Astrocyte of the spinal cord (primary cell): ENCODE data around the gene DHX16.
"Not testable (repeated sequence)": the region's sequence is repeated elsewhere in the genome, so short reads cannot be mapped to it uniquely, and the experiment has no call there.

Experiments
- DNase-seq: peaks from one replicate; pipeline ENCODE4 v3.0.0; 2011; ENCODE audit warnings: low read depth, low spot score
- H3K4me3 ChIP-seq: 2 replicates; pipeline ENCODE4 v1.5.1; 2011; ENCODE audit warnings: low read depth, mild to moderate bottlenecking, low read length, moderate library complexity
- CTCF ChIP-seq: IDR thresholded peaks from 2 replicates; pipeline ENCODE4 v1.5.1; 2012; ENCODE audit warnings: low read depth, mild to moderate bottlenecking, low read length, inconsistent platforms
- in situ Hi-C: cut with HindIII; loops from 2 replicates; pipeline ENCODE4 v1.10.0; 2017; ENCODE audit warnings: low sequenced_read_pairs

Gene DHX16

GRCh38 chr6:30672445-30673253 lies at the start of gene DHX16:
DHX16 (minus strand) TSS chr6:30673006; CDS start chr6:30672841, 165 bp downstream.
- H3K4me3 ChIP-seq = peak within 1 kb of the TSS; percentile 94
- DNase-seq = peak; percentile 98
- in situ Hi-C loops = no loop called here
- peak; percentile 90 for TF ChIP-seq CTCF

GRCh38 chr6:30722025-30722279 lies 49.1 kb upstream of the DHX16 start:
- H3K4me3 ChIP-seq = peak overlapping the region; percentile 99
- DNase-seq, in situ Hi-C loops: not testable (repeated sequence)

GRCh38 chr6:30721198-30722024 lies 48.6 kb upstream of the DHX16 start:
- peak; percentile 16 for TF ChIP-seq CTCF
- H3K4me3 ChIP-seq = peak overlapping the region; percentile 99
- DNase-seq = peak; percentile 90
- in situ Hi-C loops = no loop called here

- H3K4me3 ChIP-seq = peak overlapping the region; percentile 99
- no peak for TF ChIP-seq CTCF
- in situ Hi-C loops = no loop called here
- DNase-seq = no peak
These were observed 48.0 kb upstream of the DHX16 start for GRCh38 chr6:30720738-30721197.

GRCh38 chr6:30719791-30720737 lies 47.3 kb upstream of the DHX16 start, which contains the start of gene TUBB:
TUBB (plus strand) TSS chr6:30720352; CDS start chr6:30720507, 155 bp downstream.
- peak; percentile 1 for TF ChIP-seq CTCF
- in situ Hi-C loops = no loop called here
- DNase-seq = peak; percentile 99
- H3K4me3 ChIP-seq = peak within 1 kb of the TSS; percentile 99

- TF ChIP-seq CTCF = no peak
- DNase-seq = no peak
- peak overlapping the region; percentile 99 for H3K4me3 ChIP-seq
- in situ Hi-C loops = no loop called here
These were observed 46.5 kb upstream of the DHX16 start for GRCh38 chr6:30719356-30719755.

GRCh38 chr6:30717845-30718720 lies 45.3 kb upstream of the DHX16 start:
- in situ Hi-C loops, DNase-seq: not testable (repeated sequence)
- H3K4me3 ChIP-seq = peak overlapping the region; percentile 37
